Natural killer cell (primary cell): ENCODE measurements around the gene CDK18. TPM values are rescaled to one million over a fixed set of nuclear protein-coding genes. Genes with fewer than 3 reads are reported as not detected.

Experiments
- ATAC-seq, 3 donors: fragments of 150-1000 bp in 2 of 3; fragments of 200-7000 bp in 1 of 3; cut with Tn5 transposase; 1 replicate in 1 of 3; 2 replicates in 2 of 3; pipeline ENCODE4 v1.10.0; 2021; ENCODE audit warnings: mild to moderate bottlenecking in 2 of 3, moderate library complexity in 2 of 3
- DNase-seq, 2 donors: peaks; one replicate each; pipeline versions ENCODE4 v3.0.0 to v3.0.0-alpha.2; 2013 to 2021; ENCODE audit warnings: mixed read lengths in 1 of 2
- H3K27ac ChIP-seq: one replicate; pipeline ENCODE4 v1.5.1; 2013; ENCODE audit warnings: mild to moderate bottlenecking, low read length
- H3K27me3 ChIP-seq: one replicate; pipeline ENCODE4 v1.6.1; 2013; ENCODE audit warnings: low read length; ENCODE audit not compliant: control insufficient read depth, insufficient read depth
- H3K36me3 ChIP-seq: one replicate; pipeline ENCODE4 v1.6.1; 2013; ENCODE audit warnings: low read length; ENCODE audit not compliant: control insufficient read depth, insufficient read depth
- H3K4me1 ChIP-seq: one replicate; pipeline ENCODE4 v1.6.1; 2013; ENCODE audit warnings: low read length; ENCODE audit not compliant: control insufficient read depth, insufficient read depth
- H3K4me3 ChIP-seq: one replicate; pipeline ENCODE4 v1.5.1; 2013; ENCODE audit warnings: low read length
- H3K9me3 ChIP-seq: one replicate; pipeline ENCODE4 v1.6.1; 2013; ENCODE audit warnings: low read length; ENCODE audit not compliant: control insufficient read depth, insufficient read depth
- H3K27ac Mint-ChIP-seq, 2 donors: one replicate each; pipeline ENCODE4 v1.8.0; 2022; ENCODE audit warnings: mild to moderate bottlenecking in 2 of 2, mixed read lengths in 2 of 2, moderate library complexity in 1 of 2
- H3K27me3 Mint-ChIP-seq, 2 donors: one replicate each; pipeline ENCODE4 v1.8.0; 2022; ENCODE audit warnings: low read depth in 2 of 2, mixed read lengths in 2 of 2
- H3K36me3 Mint-ChIP-seq: one replicate; pipeline ENCODE4 v1.8.0; 2022; ENCODE audit warnings: mixed read lengths
- H3K4me1 Mint-ChIP-seq, 2 donors: one replicate each; pipeline ENCODE4 v1.8.0; 2022; ENCODE audit warnings: mixed read lengths in 2 of 2
- H3K4me3 Mint-ChIP-seq: one replicate; pipeline ENCODE4 v1.8.0; 2022; ENCODE audit warnings: mild to moderate bottlenecking, moderate library complexity, mixed read lengths
- H3K9me3 Mint-ChIP-seq, 2 donors: one replicate each; pipeline ENCODE4 v1.8.0; 2022; ENCODE audit warnings: mixed read lengths in 2 of 2
- WGBS: methylation state at CpG from one replicate; pipeline ENCODE4 v1.1.7; 2013; ENCODE audit warnings: missing lambda C conversion rate; ENCODE audit not compliant: insufficient coverage; 5-methylcytosine and 5-hydroxymethylcytosine counted together
- intact Hi-C: fragments of 100-400 bp; cut with micrococcal nuclease; formaldehyde crosslinking; loops from one replicate; pipeline ENCODE4 v1.14.2; 2022
- total RNA-seq, 4 donors: library from RNA; stranded (reverse); fragments of 120-200 nt in 1 of 4; gene quantifications; one replicate each; pipeline versions ENCODE4 v1.2.3 to v1.2.4, GENCODE V29; 2013 to 2022
- TF ChIP-seq, protein P1 (sequence below): fragments of 200-600 bp; IDR thresholded peaks from one replicate; pipeline ENCODE4 v1.8.0; 2022; ENCODE audit warnings: antibody characterized with exemption

CDK18 gene
- total RNA-seq, 3 donors from 2014 or later (not counting 1 experiment from before 2014, with no cell fraction given) = 1.9 to 5.3 (median 4.0) TPM

DNA sequence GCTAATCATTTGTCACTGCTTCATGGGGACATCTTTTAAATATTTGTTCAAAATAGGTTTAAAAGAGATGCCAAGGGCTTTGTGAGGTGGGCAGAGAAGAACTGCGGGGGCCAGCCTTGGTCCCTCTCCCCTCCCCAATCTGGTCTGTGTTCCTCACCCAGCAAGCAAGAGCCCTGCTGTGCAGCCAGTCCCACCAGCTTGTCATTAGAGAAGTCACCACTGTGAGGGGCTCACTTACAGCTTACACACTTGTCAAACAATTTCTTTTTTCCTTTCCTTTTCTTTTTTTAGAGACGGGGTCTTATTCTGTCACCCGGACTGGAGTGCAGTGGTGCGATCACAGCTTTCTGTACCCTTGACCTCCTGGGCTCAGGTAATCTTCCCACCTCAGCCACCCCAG is 10.4 kb upstream of the CDK18 start:
- no peak overlapping the region for H3K27ac ChIP-seq

DNA sequence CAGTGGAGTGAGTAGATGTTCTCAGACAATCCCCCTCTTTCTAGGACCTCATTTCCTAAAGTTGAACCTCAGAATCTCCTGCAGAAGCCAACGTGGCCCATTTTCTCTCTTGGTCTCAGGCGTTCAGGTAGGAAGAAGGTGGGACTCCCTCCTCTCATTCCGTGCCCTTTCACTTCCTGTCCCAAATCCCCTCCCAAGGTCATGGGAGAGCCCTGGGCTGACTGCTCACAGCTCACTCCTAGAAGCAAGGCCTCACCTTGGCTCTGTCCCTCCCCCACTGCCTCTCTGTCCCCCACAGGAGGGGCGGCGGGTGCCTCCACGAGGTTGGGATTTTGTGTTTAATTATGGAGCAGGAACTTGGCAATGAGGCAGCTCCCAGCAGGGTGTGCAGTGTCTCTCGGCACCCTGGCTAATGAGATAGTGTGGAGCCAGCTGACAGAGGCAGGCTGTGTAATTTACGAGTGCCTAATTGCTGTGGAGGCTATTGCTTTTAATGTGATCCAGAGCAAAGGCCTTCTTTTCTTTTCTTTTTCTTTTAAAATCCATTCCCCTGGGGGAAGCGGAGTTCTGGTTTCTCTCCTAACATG is 9.1 kb upstream of the CDK18 start:
- H3K27me3 ChIP-seq = peaks cover 4% of the 10 kb centered on the region
- Mint-ChIP-seq H3K27me3 (peaks cover 22 to 33% of the 10 kb centered on the region in 2 donors), H3K36me3 (no peaks in the 10 kb centered on the region), H3K4me1 (peaks cover 0 to 10% of the 10 kb centered on the region in 2 donors), H3K27ac (no peak overlapping the region), H3K9me3 (no peaks in the 10 kb centered on the region), H3K4me3 (no peak overlapping the region)
- intact Hi-C loops = no loop called here
- no peaks in the 10 kb centered on the region for H3K9me3 ChIP-seq
- H3K27ac ChIP-seq = no peak overlapping the region
- H3K4me3 ChIP-seq = no peak overlapping the region
- no peak for DNase-seq
- H3K36me3 ChIP-seq = no peaks in the 10 kb centered on the region
- WGBS = 80% methylated on average over 9 of the region's 9 CpGs
- TF ChIP-seq, protein P1, sequence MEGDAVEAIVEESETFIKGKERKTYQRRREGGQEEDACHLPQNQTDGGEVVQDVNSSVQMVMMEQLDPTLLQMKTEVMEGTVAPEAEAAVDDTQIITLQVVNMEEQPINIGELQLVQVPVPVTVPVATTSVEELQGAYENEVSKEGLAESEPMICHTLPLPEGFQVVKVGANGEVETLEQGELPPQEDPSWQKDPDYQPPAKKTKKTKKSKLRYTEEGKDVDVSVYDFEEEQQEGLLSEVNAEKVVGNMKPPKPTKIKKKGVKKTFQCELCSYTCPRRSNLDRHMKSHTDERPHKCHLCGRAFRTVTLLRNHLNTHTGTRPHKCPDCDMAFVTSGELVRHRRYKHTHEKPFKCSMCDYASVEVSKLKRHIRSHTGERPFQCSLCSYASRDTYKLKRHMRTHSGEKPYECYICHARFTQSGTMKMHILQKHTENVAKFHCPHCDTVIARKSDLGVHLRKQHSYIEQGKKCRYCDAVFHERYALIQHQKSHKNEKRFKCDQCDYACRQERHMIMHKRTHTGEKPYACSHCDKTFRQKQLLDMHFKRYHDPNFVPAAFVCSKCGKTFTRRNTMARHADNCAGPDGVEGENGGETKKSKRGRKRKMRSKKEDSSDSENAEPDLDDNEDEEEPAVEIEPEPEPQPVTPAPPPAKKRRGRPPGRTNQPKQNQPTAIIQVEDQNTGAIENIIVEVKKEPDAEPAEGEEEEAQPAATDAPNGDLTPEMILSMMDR = no peak
- H3K4me1 ChIP-seq = peaks cover 8% of the 10 kb centered on the region
- no peak for ATAC-seq

More for the DNA sequence above, 10.4 kb upstream of the CDK18 start:
- DNase-seq (no peak), ATAC-seq (no peak)
- TF ChIP-seq, protein P1 = no peak
- H3K27ac Mint-ChIP-seq = no peak overlapping the region
- no peaks in the 10 kb centered on the region for H3K36me3 Mint-ChIP-seq
- H3K27me3 Mint-ChIP-seq = peaks cover 22 to 33% of the 10 kb centered on the region in 2 donors
- peaks cover 0 to 10% of the 10 kb centered on the region in 2 donors for H3K4me1 Mint-ChIP-seq
- intact Hi-C loops = no loop called here
- Histone ChIP-seq H3K4me1 (peaks cover 8% of the 10 kb centered on the region), H3K27me3 (peaks cover 4% of the 10 kb centered on the region), H3K4me3 (no peak overlapping the region), H3K9me3 (no peaks in the 10 kb centered on the region), H3K36me3 (no peaks in the 10 kb centered on the region)
- H3K9me3 Mint-ChIP-seq = no peaks in the 10 kb centered on the region
- no peak overlapping the region for H3K4me3 Mint-ChIP-seq
- WGBS = 83% methylated on average over 4 of the region's 4 CpGs

DNA sequence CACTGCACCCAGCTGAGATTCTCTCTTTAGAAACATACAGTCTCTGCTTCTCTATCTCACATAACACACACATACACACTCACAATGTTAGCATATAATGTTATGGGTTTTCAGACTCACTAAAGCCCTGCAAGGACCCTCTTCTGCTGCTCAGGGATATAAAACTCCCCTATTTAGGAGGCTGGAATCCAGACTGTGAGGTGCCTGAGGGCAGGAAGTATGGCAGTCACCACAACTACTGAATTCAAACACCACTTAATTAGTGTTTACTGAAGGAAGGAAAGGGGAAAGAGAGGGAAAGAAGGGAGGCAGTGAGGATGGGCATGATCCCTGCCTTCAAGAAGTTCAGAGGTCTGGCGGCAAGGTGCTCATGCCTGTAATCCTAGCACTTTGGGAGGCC is 7.8 kb upstream of the CDK18 start:
- H3K27ac ChIP-seq = no peak overlapping the region
- peaks cover 22 to 32% of the 10 kb centered on the region in 2 donors for H3K27me3 Mint-ChIP-seq
- 100% methylated on average over 1 of the region's 1 CpG for WGBS
- no peaks in the 10 kb centered on the region for H3K36me3 ChIP-seq
- no peaks in the 10 kb centered on the region for H3K9me3 Mint-ChIP-seq
- TF ChIP-seq, protein P1 = no peak
- no peak overlapping the region for H3K4me3 ChIP-seq
- intact Hi-C loops = no loop called here
- no peak overlapping the region for H3K27ac Mint-ChIP-seq
- H3K36me3 Mint-ChIP-seq = no peaks in the 10 kb centered on the region
- H3K4me1 ChIP-seq = peaks cover 8% of the 10 kb centered on the region
- no peak overlapping the region for H3K4me3 Mint-ChIP-seq
- H3K4me1 Mint-ChIP-seq = peaks cover 0 to 10% of the 10 kb centered on the region in 2 donors
- H3K9me3 ChIP-seq = no peaks in the 10 kb centered on the region
- H3K27me3 ChIP-seq = peaks cover 4% of the 10 kb centered on the region
- DNase-seq = no peak
- ATAC-seq = no peak

DNA sequence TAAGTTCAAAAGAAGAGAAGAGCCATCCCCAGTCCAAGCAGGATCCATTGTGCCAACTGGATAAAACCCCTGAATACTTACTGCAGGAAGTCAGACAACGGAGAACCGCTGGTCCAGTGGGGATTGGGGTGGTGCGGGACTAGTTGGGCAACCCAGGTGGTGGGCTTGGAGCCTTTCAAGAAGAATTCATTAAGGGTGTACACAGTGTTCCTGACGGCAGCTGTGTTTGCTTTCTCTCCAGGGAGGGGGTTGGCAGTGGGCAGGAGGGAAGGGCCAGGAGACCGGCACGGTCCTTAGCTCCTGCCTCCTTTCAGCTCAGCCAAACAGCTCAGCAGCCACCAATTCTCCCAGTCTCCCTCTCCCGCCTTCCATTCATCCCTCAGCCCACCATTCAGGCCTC is 7.1 kb upstream of the CDK18 start:
- H3K4me3 Mint-ChIP-seq = no peak overlapping the region
- no peak for ATAC-seq
- Histone ChIP-seq H3K4me1 (peaks cover 8% of the 10 kb centered on the region), H3K9me3 (no peaks in the 10 kb centered on the region), H3K4me3 (no peak overlapping the region), H3K27ac (no peak overlapping the region), H3K36me3 (no peaks in the 10 kb centered on the region), H3K27me3 (peaks cover under 1% of the 10 kb centered on the region)
- H3K27ac Mint-ChIP-seq = no peak overlapping the region
- peaks cover 0 to 10% of the 10 kb centered on the region in 2 donors for H3K4me1 Mint-ChIP-seq
- no peaks in the 10 kb centered on the region for H3K36me3 Mint-ChIP-seq
- no peaks in the 10 kb centered on the region for H3K9me3 Mint-ChIP-seq
- DNase-seq = no peak
- TF ChIP-seq, protein P1 = no peak
- intact Hi-C loops = no loop called here
- H3K27me3 Mint-ChIP-seq = peaks cover 18 to 25% of the 10 kb centered on the region in 2 donors
- 93% methylated on average over 7 of the region's 7 CpGs for WGBS
